Neural progenitor cell (in vitro differentiated cells): ENCODE results near the gene RIPPLY1. TPM values are rescaled to one million over a fixed set of nuclear protein-coding genes. Genes with fewer than 3 reads are reported as not detected.

ENCODE experiments used
- DNase-seq: peaks from one replicate; pipeline ENCODE4 v3.0.0-alpha.2; 2016; ENCODE audit warnings: low spot score
- H2AFZ ChIP-seq: fragments of 200-600 bp; sonication (generic); replicated peaks from 2 replicates; pipeline ENCODE4 v1.6.1; 2016; ENCODE audit warnings: antibody characterized with exemption
- H3F3A ChIP-seq: fragments of 200-600 bp; sonication (generic); 2 replicates; pipeline ENCODE4 v1.6.1; 2016; ENCODE audit warnings: antibody characterized with exemption, low read depth
- H3K27ac ChIP-seq: fragments of 200-600 bp; sonication (generic); 2 replicates; pipeline ENCODE4 v1.5.1; 2016; ENCODE audit warnings: mild to moderate bottlenecking
- H3K27me3 ChIP-seq: fragments of 200-600 bp; sonication (generic); 2 replicates; pipeline ENCODE4 v1.6.1; 2016; ENCODE audit warnings: mild to moderate bottlenecking, moderate library complexity
- H3K36me3 ChIP-seq: fragments of 200-600 bp; sonication (generic); 2 replicates; pipeline ENCODE4 v1.5.1; 2016
- H3K4me1 ChIP-seq: fragments of 200-600 bp; sonication (generic); 2 replicates; pipeline ENCODE4 v1.6.1; 2016; ENCODE audit warnings: mixed run types
- H3K4me2 ChIP-seq: fragments of 200-600 bp; sonication (generic); 2 replicates; pipeline ENCODE4 v1.6.1; 2016
- H3K4me3 ChIP-seq: fragments of 200-600 bp; sonication (generic); 2 replicates; pipeline ENCODE4 v1.5.1; 2016
- H3K79me2 ChIP-seq: fragments of 200-600 bp; sonication (generic); 2 replicates; pipeline ENCODE4 v1.6.1; 2016; ENCODE audit warnings: low read depth
- H3K9ac ChIP-seq: fragments of 200-600 bp; sonication (generic); 2 replicates; pipeline ENCODE4 v1.6.1; 2016
- H3K9me3 ChIP-seq: fragments of 200-600 bp; sonication (generic); 2 replicates; pipeline ENCODE4 v1.5.1; 2016; ENCODE audit warnings: low read depth
- H4K20me1 ChIP-seq: fragments of 200-600 bp; sonication (generic); 2 replicates; pipeline ENCODE4 v1.6.1; 2016; ENCODE audit warnings: low read depth
- H3K27ac Mint-ChIP-seq: 3 replicates; pipeline ENCODE4 v1.8.0; 2021; ENCODE audit warnings: mixed read lengths
- H3K27me3 Mint-ChIP-seq: 2 replicates; pipeline ENCODE4 v1.8.0; 2022; ENCODE audit warnings: low read depth, mild to moderate bottlenecking, inconsistent platforms, moderate library complexity, mixed read lengths; ENCODE audit not compliant: insufficient read depth
- H3K36me3 Mint-ChIP-seq: 3 replicates; pipeline ENCODE4 v1.8.0; 2021; ENCODE audit warnings: mixed read lengths
- H3K4me1 Mint-ChIP-seq: 3 replicates; pipeline ENCODE4 v1.8.0; 2021; ENCODE audit warnings: mixed read lengths
- H3K4me3 Mint-ChIP-seq: 3 replicates; pipeline ENCODE4 v1.8.0; 2021; ENCODE audit warnings: mild to moderate bottlenecking, moderate library complexity, mixed read lengths
- H3K9me3 Mint-ChIP-seq: 3 replicates; pipeline ENCODE4 v1.8.0; 2020; ENCODE audit warnings: mixed read lengths
- EZH2 ChIP-seq: fragments of 200-600 bp; sonication (generic); IDR thresholded peaks from 2 replicates; pipeline ENCODE4 v1.6.1; 2017; ENCODE audit warnings: antibody characterized with exemption, mild to moderate bottlenecking, moderate library complexity
- EZH2phosphoT487 ChIP-seq: fragments of 200-600 bp; sonication (generic); IDR thresholded peaks from 2 replicates; pipeline ENCODE4 v1.6.1; 2017; ENCODE audit warnings: antibody characterized with exemption
- total RNA-seq: library from RNA; depleted of rRNA; stranded (reverse); fragments of >200 nt; gene quantifications from 2 replicates; pipeline ENCODE4 v1.2.3, GENCODE V29; 2015; ENCODE audit warnings: low replicate concordance
- TF ChIP-seq, protein P1 (sequence below): fragments of 200-600 bp; sonication (generic); IDR thresholded peaks from 2 replicates; pipeline ENCODE4 v1.5.1; 2017; ENCODE audit warnings: antibody characterized with exemption, mild to moderate bottlenecking

Gene RIPPLY1
- total RNA-seq, 1 donor from 2014 or later = not detected

- no peaks in the 10 kb centered on the region for H3K27me3 ChIP-seq
- no peak overlapping the region for H3K4me2 ChIP-seq
- no peak overlapping the region for H3K27ac ChIP-seq
- H3K4me1 ChIP-seq = no peaks in the 10 kb centered on the region
- H3K9me3 ChIP-seq = peaks cover 5% of the 10 kb centered on the region
- no peaks in the 10 kb centered on the region for H3K79me2 ChIP-seq
- no peak overlapping the region for H3K4me3 ChIP-seq
- no peaks in the 10 kb centered on the region for H3F3A ChIP-seq
- H3K4me1 Mint-ChIP-seq = no peaks in the 10 kb centered on the region
- no peaks in the 10 kb centered on the region for H3K36me3 Mint-ChIP-seq
- peaks cover 14% of the 10 kb centered on the region for H3K9me3 Mint-ChIP-seq
- H3K36me3 ChIP-seq = no peaks in the 10 kb centered on the region
- H4K20me1 ChIP-seq = no peaks in the 10 kb centered on the region
- H3K4me3 Mint-ChIP-seq = no peak overlapping the region
- no peaks in the 10 kb centered on the region for H3K27me3 Mint-ChIP-seq
- H3K9ac ChIP-seq = no peak overlapping the region
- TF ChIP-seq, protein P1, sequence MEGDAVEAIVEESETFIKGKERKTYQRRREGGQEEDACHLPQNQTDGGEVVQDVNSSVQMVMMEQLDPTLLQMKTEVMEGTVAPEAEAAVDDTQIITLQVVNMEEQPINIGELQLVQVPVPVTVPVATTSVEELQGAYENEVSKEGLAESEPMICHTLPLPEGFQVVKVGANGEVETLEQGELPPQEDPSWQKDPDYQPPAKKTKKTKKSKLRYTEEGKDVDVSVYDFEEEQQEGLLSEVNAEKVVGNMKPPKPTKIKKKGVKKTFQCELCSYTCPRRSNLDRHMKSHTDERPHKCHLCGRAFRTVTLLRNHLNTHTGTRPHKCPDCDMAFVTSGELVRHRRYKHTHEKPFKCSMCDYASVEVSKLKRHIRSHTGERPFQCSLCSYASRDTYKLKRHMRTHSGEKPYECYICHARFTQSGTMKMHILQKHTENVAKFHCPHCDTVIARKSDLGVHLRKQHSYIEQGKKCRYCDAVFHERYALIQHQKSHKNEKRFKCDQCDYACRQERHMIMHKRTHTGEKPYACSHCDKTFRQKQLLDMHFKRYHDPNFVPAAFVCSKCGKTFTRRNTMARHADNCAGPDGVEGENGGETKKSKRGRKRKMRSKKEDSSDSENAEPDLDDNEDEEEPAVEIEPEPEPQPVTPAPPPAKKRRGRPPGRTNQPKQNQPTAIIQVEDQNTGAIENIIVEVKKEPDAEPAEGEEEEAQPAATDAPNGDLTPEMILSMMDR = no peak
- no peak for TF ChIP-seq EZH2
- no peak for TF ChIP-seq EZH2phosphoT487
- no peak overlapping the region for H2AFZ ChIP-seq
- DNase-seq = no peak
- H3K27ac Mint-ChIP-seq = no peak overlapping the region
Observed at GRCh38 chrX:106863697-106864096, 39.4 kb downstream of the RIPPLY1 start.

- no peaks in the 10 kb centered on the region for H4K20me1 ChIP-seq
- H3K27ac Mint-ChIP-seq = no peak overlapping the region
- no peaks in the 10 kb centered on the region for H3K4me1 ChIP-seq
- no peaks in the 10 kb centered on the region for H3K27me3 Mint-ChIP-seq
- peak; percentile 29 for DNase-seq
- no peak overlapping the region for H3K27ac ChIP-seq
- H3K79me2 ChIP-seq = no peaks in the 10 kb centered on the region
- H3K36me3 ChIP-seq = no peaks in the 10 kb centered on the region
- no peaks in the 10 kb centered on the region for H3K36me3 Mint-ChIP-seq
- no peak overlapping the region for H3K4me3 Mint-ChIP-seq
- H3K4me2 ChIP-seq = no peak overlapping the region
- TF ChIP-seq, protein P1 = peak; percentile 57
- TF ChIP-seq EZH2 = no peak
- no peaks in the 10 kb centered on the region for H3K4me1 Mint-ChIP-seq
- peaks cover 17% of the 10 kb centered on the region for H3K9me3 Mint-ChIP-seq
- no peak overlapping the region for H3K4me3 ChIP-seq
- H3F3A ChIP-seq = no peaks in the 10 kb centered on the region
- no peak overlapping the region for H2AFZ ChIP-seq
- no peaks in the 10 kb centered on the region for H3K27me3 ChIP-seq
- H3K9me3 ChIP-seq = peaks cover 5% of the 10 kb centered on the region
- H3K9ac ChIP-seq = no peak overlapping the region
Observed at GRCh38 chrX:106862972-106863688, 40.0 kb downstream of the RIPPLY1 start.

Other genes starting within 250 kb of the RIPPLY1 start
- gene RNF128, start 176.6 kb downstream of the RIPPLY1 start, total RNA-seq = 0.06 TPM in 1 of 2 replicates, not detected in the other
- gene TBC1D8B, start 100.7 kb downstream of the RIPPLY1 start, total RNA-seq = 1.4 and 1.6 TPM in 2 replicates
- not detected in 2 replicates for gene CLDN2, start 17.1 kb upstream of the RIPPLY1 start, total RNA-seq
- 4.2 and 7.6 TPM in 2 replicates for gene MORC4, start 96.9 kb upstream of the RIPPLY1 start, total RNA-seq
- gene RBM41, start 215.5 kb upstream of the RIPPLY1 start, total RNA-seq = 16.6 and 29.1 TPM in 2 replicates